ENCODE measurements around the gene C3orf20.

C3orf20 gene

DNA sequence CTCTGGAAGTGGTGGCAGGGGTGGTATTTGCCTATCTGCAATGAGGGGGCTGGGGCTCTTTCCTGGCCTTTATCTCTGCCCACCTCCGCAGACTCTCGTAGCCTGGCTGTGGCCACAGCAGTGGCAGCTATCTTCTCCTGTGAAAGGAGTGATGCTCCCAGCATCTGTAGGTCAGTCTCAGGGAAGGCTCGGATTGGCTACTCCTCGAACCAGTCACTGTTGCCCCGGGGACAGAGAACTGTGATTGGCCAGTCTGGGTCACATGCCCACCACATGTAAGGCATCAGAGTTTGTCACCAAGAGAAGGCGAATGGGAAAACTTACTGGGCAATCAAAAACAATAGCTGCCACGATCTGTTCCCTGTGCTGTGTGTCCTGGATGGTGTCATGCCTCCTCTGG lies 113.7 kb downstream of the C3orf20 start:
- DNase-seq (ENCODE audit: low read depth): no peak
- TF ChIP-seq, protein P1, sequence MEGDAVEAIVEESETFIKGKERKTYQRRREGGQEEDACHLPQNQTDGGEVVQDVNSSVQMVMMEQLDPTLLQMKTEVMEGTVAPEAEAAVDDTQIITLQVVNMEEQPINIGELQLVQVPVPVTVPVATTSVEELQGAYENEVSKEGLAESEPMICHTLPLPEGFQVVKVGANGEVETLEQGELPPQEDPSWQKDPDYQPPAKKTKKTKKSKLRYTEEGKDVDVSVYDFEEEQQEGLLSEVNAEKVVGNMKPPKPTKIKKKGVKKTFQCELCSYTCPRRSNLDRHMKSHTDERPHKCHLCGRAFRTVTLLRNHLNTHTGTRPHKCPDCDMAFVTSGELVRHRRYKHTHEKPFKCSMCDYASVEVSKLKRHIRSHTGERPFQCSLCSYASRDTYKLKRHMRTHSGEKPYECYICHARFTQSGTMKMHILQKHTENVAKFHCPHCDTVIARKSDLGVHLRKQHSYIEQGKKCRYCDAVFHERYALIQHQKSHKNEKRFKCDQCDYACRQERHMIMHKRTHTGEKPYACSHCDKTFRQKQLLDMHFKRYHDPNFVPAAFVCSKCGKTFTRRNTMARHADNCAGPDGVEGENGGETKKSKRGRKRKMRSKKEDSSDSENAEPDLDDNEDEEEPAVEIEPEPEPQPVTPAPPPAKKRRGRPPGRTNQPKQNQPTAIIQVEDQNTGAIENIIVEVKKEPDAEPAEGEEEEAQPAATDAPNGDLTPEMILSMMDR (conservative IDR thresholded peaks at IDR 0.05; ENCODE audit: control insufficient read depth, insufficient read depth, low read depth, low read length): no peak
- H3K4me3 ChIP-seq (ENCODE audit: control insufficient read depth, low read depth, low read length): no peak overlapping the region

DNA sequence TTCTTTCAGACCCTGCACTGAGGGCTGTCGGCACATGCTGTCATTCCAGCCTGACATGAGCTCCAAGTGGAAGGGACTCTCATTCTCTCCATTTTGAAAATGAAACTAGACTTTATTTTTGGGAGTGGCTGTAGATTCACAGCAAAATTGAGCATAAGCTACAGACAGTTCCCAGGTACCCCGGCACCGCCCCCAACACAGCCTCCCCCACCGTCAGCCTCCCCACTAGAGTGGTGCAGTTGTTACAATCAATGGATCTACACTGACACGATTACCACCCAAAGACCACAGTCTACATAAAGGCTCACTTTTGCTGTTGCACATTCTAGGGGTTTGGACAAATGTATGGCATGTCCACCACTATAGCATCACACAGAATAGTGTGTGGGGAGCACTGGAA lies 114.3 kb downstream of the C3orf20 start:
- DNase-seq (ENCODE audit: low read depth): no peak

DNA sequence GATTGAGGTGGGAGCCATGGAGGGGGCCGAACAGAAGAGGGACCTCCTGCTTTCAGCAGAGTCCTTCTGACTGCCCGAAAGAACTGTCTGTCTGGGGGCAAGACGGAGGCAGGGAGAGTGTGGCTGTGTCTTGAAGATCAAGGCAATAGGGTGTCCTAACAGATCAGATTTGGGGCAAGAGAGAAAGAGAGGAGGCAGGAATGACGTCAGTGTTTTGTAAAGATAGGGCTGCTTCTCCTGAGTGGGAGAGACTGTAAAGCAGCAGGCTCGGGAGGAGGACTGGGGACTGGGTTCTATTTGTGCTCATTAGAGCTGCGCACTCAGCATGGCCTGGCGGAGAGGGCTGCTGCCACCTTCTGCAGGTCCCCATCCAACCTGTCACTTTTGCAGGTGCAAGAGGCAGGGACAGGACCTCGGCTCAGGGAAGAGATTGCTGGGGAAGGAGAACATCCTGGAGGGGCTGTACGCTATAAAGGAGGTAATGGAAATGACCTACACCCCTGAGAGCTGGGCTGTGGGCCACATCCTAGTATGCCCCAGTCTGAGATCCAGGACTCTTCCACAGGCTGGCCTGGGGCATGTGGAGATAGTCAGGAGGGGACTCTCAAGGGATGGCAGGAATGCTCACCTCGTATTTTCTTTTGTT lies 114.8 kb downstream of the C3orf20 start:
- no peak for DNase-seq (ENCODE audit: low read depth)
- TF ChIP-seq, protein P1 (conservative IDR thresholded peaks at IDR 0.05; ENCODE audit: control insufficient read depth, insufficient read depth, low read depth, low read length): no peak
- no peak overlapping the region for H3K4me3 ChIP-seq (ENCODE audit: control insufficient read depth, low read depth, low read length)

More for the DNA sequence above, 114.3 kb downstream of the C3orf20 start:
- TF ChIP-seq, protein P1 (conservative IDR thresholded peaks at IDR 0.05; ENCODE audit: control insufficient read depth, insufficient read depth, low read depth, low read length): no peak
- H3K4me3 ChIP-seq (ENCODE audit: control insufficient read depth, low read depth, low read length): no peak overlapping the region

DNA sequence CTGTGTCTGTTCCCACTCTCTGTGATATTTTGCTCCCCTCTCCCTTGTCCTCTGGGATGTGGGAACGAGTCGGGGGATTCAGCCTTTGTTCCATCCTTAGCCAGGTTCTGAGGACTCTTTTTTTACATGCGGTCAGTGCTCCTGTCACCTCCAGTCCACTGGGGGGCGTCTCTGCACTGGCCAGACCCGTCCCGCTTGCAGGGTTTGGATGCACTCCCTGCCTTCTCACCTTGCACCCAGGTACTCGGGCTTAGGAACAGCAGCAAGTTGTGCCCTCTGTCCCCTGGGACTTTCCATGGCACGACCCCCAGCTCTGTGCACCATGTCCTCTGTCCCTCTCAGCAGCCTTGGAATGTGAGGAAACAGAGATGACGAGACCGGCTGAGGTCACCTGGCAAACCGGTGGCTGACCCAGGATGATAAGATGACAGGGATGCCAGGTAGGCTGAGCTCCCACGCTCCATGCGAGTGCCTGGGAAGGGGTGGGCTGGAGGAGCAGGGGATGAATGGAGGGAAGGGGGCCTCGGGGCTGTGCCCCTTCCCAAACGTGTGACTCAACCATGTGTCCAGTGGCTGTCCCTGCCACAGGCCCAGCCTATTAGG lies 116.5 kb downstream of the C3orf20 start:
- DNase-seq (ENCODE audit: low read depth): peak; percentile 38
- H3K4me3 ChIP-seq (ENCODE audit: control insufficient read depth, low read depth, low read length): no peak overlapping the region
- TF ChIP-seq, protein P1 (conservative IDR thresholded peaks at IDR 0.05; ENCODE audit: control insufficient read depth, insufficient read depth, low read depth, low read length): peak; percentile 77

DNA sequence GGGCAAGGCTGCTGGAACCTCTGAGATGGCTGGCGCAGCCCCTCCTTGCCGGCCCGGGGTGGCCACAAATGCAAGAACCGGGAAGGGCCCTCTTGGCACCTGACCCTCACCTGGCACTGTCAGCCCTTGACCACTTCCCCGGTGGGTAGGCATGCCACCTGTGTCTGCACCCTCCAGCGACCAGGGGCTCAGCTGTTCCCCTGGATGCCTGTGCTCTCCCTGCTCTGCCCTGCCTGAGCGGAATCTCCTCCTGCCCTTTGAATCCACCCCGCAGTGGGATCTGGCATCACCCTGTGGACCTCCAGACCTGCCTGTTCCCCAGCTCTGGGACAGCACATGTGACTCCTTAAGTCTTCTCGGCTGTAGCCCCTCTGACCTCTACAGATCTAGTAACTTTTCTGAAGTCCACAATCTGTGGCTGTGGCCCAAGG lies 117.8 kb downstream of the C3orf20 start:
- TF ChIP-seq, protein P1 (conservative IDR thresholded peaks at IDR 0.05; ENCODE audit: control insufficient read depth, insufficient read depth, low read depth, low read length): no peak
- no peak overlapping the region for H3K4me3 ChIP-seq (ENCODE audit: control insufficient read depth, low read depth, low read length)
- no peak for DNase-seq (ENCODE audit: low read depth)

DNA sequence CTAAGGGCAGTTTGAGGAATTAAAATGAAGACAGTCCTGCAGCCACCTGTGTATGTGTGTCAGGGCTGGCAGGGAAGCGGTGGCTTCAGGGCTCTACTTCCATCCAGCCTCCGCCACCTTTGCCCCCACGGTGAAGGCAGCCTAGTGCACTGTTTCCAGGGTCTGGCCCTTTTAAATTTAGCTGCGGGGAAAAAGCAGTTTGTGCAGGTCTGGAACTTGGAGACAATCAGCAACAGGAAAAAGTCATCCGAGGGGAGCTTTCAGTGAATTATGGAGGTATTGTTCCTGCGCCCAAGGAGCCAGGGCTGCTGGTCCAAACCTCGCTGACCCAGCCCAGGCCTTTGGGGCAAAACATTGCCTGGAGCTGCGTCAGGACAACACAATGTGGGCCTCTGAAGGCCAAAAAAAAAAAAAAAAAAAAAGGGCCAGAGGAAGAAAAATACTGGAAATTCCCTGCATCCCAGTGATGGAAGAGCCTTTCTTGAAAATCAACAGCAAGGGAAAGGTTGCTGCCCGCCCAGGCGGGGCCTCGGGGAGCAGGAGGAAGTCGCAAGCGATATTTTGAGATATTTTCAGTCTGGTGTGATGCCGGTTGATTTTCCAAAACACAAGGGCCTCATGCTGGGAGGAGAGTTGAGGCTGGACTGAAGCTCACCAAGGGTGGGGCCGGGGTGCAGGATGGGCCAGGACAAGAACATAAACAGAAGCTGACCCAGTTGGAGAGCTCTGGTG lies 118.4 kb downstream of the C3orf20 start:
- TF ChIP-seq, protein P1 (conservative IDR thresholded peaks at IDR 0.05; ENCODE audit: control insufficient read depth, insufficient read depth, low read depth, low read length): no peak
- no peak overlapping the region for H3K4me3 ChIP-seq (ENCODE audit: control insufficient read depth, low read depth, low read length)
- no peak for DNase-seq (ENCODE audit: low read depth)

Measured in fibroblast of mammary gland (primary cell).